AG09319 (cell line): ENCODE data around the gene IQSEC3.

Experiments used
- DNase-seq: peaks from one replicate; pipeline ENCODE4 v3.0.0-alpha.2; 2010; ENCODE audit warnings: low read depth; ENCODE audit errors: extremely low read depth
- CTCF ChIP-seq: IDR thresholded peaks from 2 replicates; pipeline ENCODE4 v1.5.1; 2011; ENCODE audit warnings: low read depth, mild to moderate bottlenecking, inconsistent platforms, low read length, moderate library complexity

IQSEC3 gene

GRCh38 chr12:209246-209645 lies 142.7 kb downstream of the IQSEC3 start:
- no peak for DNase-seq
- no peak for TF ChIP-seq CTCF

GRCh38 chr12:209851-210250 lies 143.3 kb downstream of the IQSEC3 start:
- TF ChIP-seq CTCF, result no peak
- no peak for DNase-seq

- no peak for DNase-seq
- TF ChIP-seq CTCF, result no peak
Measured at GRCh38 chr12:210277-211141, 143.9 kb downstream of the IQSEC3 start.

- no peak for TF ChIP-seq CTCF
- DNase-seq, result no peak
Measured at GRCh38 chr12:211142-211465, 144.5 kb downstream of the IQSEC3 start.

- no peak for DNase-seq
- TF ChIP-seq CTCF, result no peak
Measured at GRCh38 chr12:211639-212414, 145.3 kb downstream of the IQSEC3 start.

GRCh38 chr12:212415-212714 lies 145.8 kb downstream of the IQSEC3 start:
- no peak for TF ChIP-seq CTCF
- DNase-seq, result no peak

- no peak for DNase-seq
- no peak for TF ChIP-seq CTCF
Measured at GRCh38 chr12:212715-213526, 146.4 kb downstream of the IQSEC3 start.
